NCI-H524 (cell line): ENCODE data around the gene PGAP6.
"Not testable (repeated sequence)": the region's sequence is repeated elsewhere in the genome, so short reads cannot be mapped to it uniquely, and the experiment has no call there.

Experiments used
- DNase-seq, 2 experiments: peaks; one replicate each; lab custom pipeline; 2025; lab: John Stamatoyannopoulos, UW

PGAP6 gene

GRCh38 chr16:400061-400591 is 18.3 kb upstream of the PGAP6 start:
- peak in 1 of 2 experiments; percentile 42 for DNase-seq

- DNase-seq: no peak
Observed at GRCh38 chr16:399340-400019, 17.7 kb upstream of the PGAP6 start.

- DNase-seq: no peak
Observed at GRCh38 chr16:398561-399339, 17.0 kb upstream of the PGAP6 start.

- peak in 1 of 2 experiments; percentile 17 for DNase-seq
Observed at GRCh38 chr16:397736-398332, 16.1 kb upstream of the PGAP6 start.

GRCh38 chr16:397135-397661 is 15.4 kb upstream of the PGAP6 start, which contains the start of gene NME4:
Gene NME4 (plus strand): TSS chr16:397199. CDS start chr16:397223, 24 bp downstream.
- DNase-seq: peak in 1 of 2 experiments; percentile 25

GRCh38 chr16:396605-397004 is 14.8 kb upstream of the PGAP6 start:
- peak; percentile 18 to 44 for DNase-seq

- no peak for DNase-seq
Observed at GRCh38 chr16:396199-396598, 14.4 kb upstream of the PGAP6 start.

- DNase-seq: no peak
Observed at GRCh38 chr16:392450-393030, 10.8 kb upstream of the PGAP6 start.

- DNase-seq: peak; percentile 32 to 71
Observed at GRCh38 chr16:391885-392335, 10.1 kb upstream of the PGAP6 start.

- no peak for DNase-seq
Observed at GRCh38 chr16:389352-389751, 7.6 kb upstream of the PGAP6 start.

GRCh38 chr16:387761-388666 is 6.2 kb upstream of the PGAP6 start:
- not testable (repeated sequence) for DNase-seq

- no peak for DNase-seq
Observed at GRCh38 chr16:386641-387156, 4.9 kb upstream of the PGAP6 start.

GRCh38 chr16:383326-384051 is 1.7 kb upstream of the PGAP6 start:
- DNase-seq: no peak

- no peak for DNase-seq
Observed at GRCh38 chr16:381012-381788, 578 bp downstream of the PGAP6 start.

- no peak for DNase-seq
Observed at GRCh38 chr16:380762-381011, 1.1 kb downstream of the PGAP6 start.

GRCh38 chr16:379961-380761 is 1.6 kb downstream of the PGAP6 start:
- DNase-seq: no peak

GRCh38 chr16:379183-379960 is 2.4 kb downstream of the PGAP6 start:
- DNase-seq: no peak

GRCh38 chr16:378821-379182 is 3.0 kb downstream of the PGAP6 start:
- DNase-seq: no peak
